22Rv1 (cell line): ENCODE measurements around the gene ZCCHC7.

ENCODE experiments used
- CTCF ChIP-seq: fragments of 450-650 bp; IDR thresholded peaks from 2 replicates; pipeline ENCODE4 v1.5.1; 2017; ENCODE audit warnings: mild to moderate bottlenecking
- ZFX ChIP-seq: fragments of 450-650 bp; IDR thresholded peaks from 2 replicates; pipeline ENCODE4 v1.6.1; 2017; ENCODE audit warnings: antibody characterized with exemption, borderline replicate concordance

GRCh38 chr9:37187713-37188439 lies 67.5 kb downstream of the ZCCHC7 start:
- TF ChIP-seq CTCF, result no peak
- TF ChIP-seq ZFX, result no peak
